Cerebellar cortex (tissue), 1 donor: ENCODE measurements around the gene PGBD2.
"Not testable (repeated sequence)": the region's sequence is repeated elsewhere in the genome, so short reads cannot be mapped to it uniquely, and the experiment has no call there.

ENCODE experiments used
- DNase-seq: peaks from one replicate; pipeline ENCODE4 v3.0.0-alpha.2; 2015; ENCODE audit warnings: low spot score

Gene PGBD2

GRCh38 chr1:248906009-248906752, at the start of gene PGBD2:
Gene PGBD2 (plus strand): TSS chr1:248906235. CDS start chr1:248913863, 7,628 bp downstream.
- peak; percentile 89 for DNase-seq

- no peak for DNase-seq
These were observed 48.8 kb upstream of the PGBD2 start for GRCh38 chr1:248857201-248857600.

- no peak for DNase-seq
These were observed 48.3 kb upstream of the PGBD2 start for GRCh38 chr1:248857749-248858095.

GRCh38 chr1:248858096-248858890, 47.7 kb upstream of the PGBD2 start:
- DNase-seq: no peak

GRCh38 chr1:248858891-248859889, 46.8 kb upstream of the PGBD2 start, which contains the start of gene ZNF692:
Gene ZNF692 (minus strand): TSS chr1:248859085. CDS start chr1:248858309, 776 bp downstream.
- peak; percentile 98 for DNase-seq

GRCh38 chr1:248860007-248860406, 46.0 kb upstream of the PGBD2 start:
- DNase-seq: no peak

GRCh38 chr1:248861616-248862015, 44.4 kb upstream of the PGBD2 start:
- DNase-seq: no peak

GRCh38 chr1:248862695-248862997, 43.4 kb upstream of the PGBD2 start:
- no peak for DNase-seq

- DNase-seq: peak; percentile 93
These were observed 42.8 kb upstream of the PGBD2 start for GRCh38 chr1:248862998-248863881.

- DNase-seq: no peak
These were observed 34.1 kb upstream of the PGBD2 start for GRCh38 chr1:248871837-248872401.

GRCh38 chr1:248872752-248873408, 33.2 kb upstream of the PGBD2 start:
- peak; percentile 83 for DNase-seq

- DNase-seq: peak; percentile 98
These were observed 32.5 kb upstream of the PGBD2 start for GRCh38 chr1:248873409-248873992.

- DNase-seq: peak; percentile 94
These were observed 32.0 kb upstream of the PGBD2 start for GRCh38 chr1:248873993-248874533.

- DNase-seq: no peak
These were observed 24.8 kb upstream of the PGBD2 start for GRCh38 chr1:248881261-248881660.

- not testable (repeated sequence) for DNase-seq
These were observed 23.6 kb upstream of the PGBD2 start for GRCh38 chr1:248882427-248882826.

- DNase-seq: no peak
These were observed 21.3 kb upstream of the PGBD2 start for GRCh38 chr1:248884632-248885295.

GRCh38 chr1:248885646-248886045, 20.4 kb upstream of the PGBD2 start:
- DNase-seq: no peak

GRCh38 chr1:248886237-248886895, 19.7 kb upstream of the PGBD2 start:
- DNase-seq: no peak

- DNase-seq: not testable (repeated sequence)
These were observed 16.2 kb upstream of the PGBD2 start for GRCh38 chr1:248889914-248890243.
